GM18861 (cell line): ENCODE data around the gene CD81.

Experiments used
- ATAC-seq: cut with Tn5 transposase; IDR thresholded peaks from one replicate; pipeline ENCODE4 v1.9.1; 2021; ENCODE audit not compliant: unreplicated experiment

The CD81 gene

GRCh38 chr11:2434506-2435255 lies 57.6 kb downstream of the CD81 start:
- ATAC-seq = no peak

GRCh38 chr11:2435288-2436012 lies 58.3 kb downstream of the CD81 start:
- no peak for ATAC-seq

DNA sequence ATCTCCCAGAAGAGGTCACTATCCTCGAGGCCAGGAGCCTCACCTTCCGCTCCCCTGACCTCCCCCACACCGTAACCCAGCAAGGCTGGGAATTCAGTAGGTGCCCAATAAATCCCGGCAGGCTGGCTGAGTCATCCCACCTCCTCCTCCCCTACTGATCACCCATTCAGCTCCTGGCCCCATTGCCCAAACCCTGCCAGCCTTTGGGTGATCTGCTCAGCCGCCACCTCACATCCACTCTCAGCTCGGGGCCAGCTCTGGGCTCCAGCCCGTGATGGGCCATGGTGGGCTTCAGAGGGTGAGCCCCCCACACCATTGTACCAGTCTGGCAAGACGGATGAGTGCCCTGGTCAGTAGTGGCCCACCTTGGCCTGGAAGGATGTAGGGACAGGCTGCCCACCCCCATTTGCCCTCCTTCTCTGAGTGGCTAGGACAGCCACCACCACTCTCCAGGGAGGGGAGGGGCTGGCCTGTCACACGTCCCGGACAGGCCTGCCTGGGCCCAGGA lies 59.0 kb downstream of the CD81 start:
- ATAC-seq = no peak

DNA sequence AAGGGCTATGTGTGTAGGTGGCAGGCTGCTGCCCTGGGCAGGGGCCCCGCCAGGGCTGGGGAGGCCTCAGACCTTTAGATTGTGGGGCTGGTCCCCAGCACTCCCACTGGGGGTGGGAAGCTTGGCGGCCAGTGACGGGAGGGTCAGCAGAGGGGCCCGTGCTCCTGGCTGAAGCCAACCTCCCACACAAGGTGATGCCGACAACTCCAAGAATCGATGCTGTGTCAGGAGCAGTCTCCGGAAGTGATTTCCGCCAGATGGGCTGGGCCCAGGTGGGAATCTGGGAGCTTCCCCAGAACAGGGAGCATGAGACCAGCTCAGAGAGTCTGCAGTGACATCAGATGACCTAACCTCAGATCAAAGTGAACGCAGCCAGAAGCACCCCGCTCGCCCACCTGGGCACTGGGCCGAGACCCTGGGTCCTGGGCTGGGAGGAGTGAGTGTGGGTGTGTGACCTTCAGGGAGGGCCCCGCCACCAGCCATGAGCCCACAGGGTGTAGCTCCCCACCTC lies 59.5 kb downstream of the CD81 start:
- no peak for ATAC-seq

DNA sequence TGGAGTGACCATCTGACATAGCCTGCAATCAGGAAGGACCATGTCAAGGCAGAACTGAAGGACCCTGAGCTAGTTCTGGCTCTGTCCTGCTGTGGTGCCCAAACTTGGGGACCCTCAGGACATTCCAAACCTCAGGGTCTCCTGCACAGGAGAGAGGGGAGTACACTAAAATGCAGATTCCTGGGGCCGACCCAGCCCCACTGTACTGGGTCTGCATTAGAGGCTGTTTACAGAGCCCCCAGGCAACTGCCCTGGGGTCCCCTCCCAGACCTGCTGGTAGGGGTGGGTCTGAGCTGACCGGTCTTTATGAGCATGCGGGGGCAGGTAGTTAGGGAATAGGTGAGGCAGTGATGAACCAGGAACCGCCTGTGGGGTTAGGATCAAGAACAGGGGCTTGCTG lies 60.4 kb downstream of the CD81 start:
- no peak for ATAC-seq

DNA sequence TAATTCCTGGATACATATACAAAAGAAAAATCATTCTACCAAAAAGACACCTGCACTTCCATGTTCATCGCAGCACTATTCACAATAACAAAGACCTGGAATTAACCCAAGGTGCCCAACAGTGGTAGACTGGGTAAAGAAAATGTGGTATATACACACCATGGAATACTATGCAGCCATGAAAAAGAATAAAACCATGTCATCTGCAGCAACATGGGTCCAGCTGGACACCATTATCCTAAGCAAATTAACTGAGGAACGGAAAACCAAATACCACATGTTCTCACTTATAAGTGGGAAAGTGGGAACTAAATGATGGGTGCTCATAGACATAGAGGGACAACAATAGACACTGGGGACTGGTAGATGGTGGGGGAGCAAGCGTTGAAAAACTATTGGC lies 62.7 kb downstream of the CD81 start:
- no peak for ATAC-seq

- no peak for ATAC-seq
Observed at GRCh38 chr11:2440646-2441045, 63.5 kb downstream of the CD81 start.

DNA sequence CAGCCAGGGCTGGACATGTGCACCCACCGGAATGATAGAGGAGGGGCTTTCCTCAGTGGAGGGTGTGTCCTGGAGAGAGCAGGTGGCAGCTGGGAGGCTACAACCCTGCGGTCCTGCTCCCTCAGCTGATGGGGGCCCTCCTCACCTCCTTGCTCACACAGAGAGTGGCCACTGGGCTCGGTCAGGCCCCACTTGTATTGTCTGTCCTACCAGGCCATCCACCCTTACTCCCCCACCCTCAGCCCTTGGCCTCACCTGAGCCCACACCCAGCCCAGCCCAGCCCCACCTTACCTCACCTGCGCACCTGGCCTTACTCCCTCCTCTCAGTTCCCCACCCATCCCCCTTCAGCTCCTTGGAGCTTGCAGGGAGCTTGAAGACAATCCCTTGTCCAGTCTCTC lies 64.1 kb downstream of the CD81 start:
- ATAC-seq = no peak

GRCh38 chr11:2442589-2442988 lies 65.5 kb downstream of the CD81 start:
- no peak for ATAC-seq

DNA sequence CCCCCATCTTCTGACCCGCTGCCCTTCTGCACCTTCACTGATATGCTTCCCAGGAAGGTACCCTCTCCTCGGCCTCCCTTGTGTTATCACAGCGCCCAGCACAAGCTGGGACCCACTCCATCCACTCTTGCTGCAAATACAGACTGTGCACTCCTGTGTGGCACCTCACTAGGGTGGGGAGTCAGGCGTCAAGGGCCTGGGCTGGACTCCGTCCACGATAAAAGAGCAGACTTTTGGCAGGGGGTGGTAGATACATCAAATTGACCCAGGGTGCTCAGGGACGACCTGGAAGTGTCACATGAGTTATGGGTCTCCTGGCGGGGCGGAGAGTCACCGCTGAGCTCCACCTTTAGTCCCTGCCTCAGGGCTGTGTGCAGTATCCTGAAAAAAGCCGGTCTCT lies 66.3 kb downstream of the CD81 start:
- no peak for ATAC-seq

DNA sequence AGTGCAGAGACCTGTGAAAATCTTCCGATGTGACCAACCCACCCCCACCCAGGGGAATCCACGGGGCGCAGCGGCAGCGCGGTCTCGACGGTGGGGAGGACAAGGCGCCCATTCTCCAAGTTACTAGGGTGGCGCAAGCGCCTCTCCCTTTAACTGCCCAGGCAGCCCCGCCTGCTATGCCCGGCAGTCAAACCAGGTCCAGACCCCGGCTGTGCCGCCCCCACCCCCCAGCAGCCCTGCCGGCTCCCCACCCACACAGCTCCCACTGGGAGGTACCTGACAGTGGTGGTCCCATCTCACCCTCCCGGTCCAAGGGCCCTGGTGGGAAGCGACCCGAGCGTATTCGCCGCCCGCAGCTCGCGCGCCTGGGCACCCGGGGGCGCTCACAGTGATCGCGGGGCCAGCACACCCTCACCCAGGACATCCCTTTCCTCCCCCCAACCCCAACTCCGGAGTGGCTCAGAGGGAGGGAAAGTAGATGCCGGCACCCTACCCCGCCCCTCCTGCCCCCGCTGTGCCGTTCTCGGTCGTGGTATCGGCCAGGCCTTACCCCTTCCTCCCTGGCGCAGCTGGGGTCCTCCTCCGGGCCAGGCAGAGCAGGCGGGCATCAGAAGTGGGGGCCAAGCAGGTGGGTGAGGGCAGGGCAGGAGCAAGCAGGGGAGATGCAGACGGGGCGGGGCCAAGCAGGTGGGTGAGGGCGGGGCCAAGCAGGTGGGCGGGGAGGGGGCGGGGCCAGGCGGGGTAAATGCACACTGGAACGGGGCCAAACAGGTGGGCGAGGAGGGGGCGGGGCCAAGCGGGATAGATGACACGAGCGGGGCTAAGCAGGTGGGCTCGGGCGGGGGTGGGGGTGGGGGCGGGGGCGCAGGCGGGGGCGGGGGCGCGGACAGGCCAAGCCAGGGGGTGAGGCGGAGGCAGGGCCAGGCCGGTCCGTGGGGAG lies 67.0 kb downstream of the CD81 start, which contains the start of gene TRPM5:
Gene TRPM5 (minus strand): TSS at position 634 of the 940 bp plus-strand sequence. CDS start 21,478 bp downstream, outside the sequence.
- no peak for ATAC-seq

DNA sequence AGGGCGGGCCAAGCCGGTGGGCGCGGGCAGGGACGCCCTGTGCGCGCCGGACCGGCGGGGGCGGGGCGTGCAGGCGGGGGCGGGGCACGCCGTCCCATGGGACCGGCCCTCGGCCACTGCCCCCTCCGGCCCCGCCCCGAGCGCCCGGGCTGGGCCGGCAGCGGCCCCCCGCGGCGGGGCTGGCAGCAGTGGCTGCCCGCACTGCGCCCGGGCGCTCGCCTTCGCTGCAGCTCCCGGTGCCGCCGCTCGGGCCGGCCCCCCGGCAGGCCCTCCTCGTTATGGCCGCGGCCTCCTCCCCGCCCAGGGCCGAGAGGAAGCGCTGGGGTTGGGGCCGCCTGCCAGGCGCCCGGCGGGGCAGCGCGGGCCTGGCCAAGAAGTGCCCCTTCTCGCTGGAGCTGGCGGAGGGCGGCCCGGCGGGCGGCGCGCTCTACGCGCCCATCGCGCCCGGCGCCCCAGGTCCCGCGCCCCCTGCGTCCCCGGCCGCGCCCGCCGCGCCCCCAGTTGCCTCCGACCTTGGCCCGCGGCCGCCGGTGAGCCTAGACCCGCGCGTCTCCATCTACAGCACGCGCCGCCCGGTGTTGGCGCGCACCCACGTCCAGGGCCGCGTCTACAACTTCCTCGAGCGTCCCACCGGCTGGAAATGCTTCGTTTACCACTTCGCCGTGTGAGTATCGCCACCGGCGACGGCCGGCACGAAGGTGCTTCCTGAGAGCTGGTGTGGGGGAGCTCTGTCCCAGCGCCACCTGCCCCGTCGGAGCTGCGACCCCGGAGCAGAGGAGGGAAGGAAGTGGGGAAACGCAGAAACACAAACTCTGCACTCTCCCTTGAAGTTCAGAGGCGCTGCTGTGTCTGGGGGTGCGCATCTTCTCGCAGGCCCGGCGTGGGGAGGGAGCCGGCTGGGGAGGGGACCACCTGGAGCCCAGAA lies 68.0 kb downstream of the CD81 start, which contains the start of gene KCNQ1:
Gene KCNQ1 (plus strand): TSS at position 188 of the 925 bp plus-strand sequence. CDS start 91 bp downstream, at position 279.
- ATAC-seq = no peak

DNA sequence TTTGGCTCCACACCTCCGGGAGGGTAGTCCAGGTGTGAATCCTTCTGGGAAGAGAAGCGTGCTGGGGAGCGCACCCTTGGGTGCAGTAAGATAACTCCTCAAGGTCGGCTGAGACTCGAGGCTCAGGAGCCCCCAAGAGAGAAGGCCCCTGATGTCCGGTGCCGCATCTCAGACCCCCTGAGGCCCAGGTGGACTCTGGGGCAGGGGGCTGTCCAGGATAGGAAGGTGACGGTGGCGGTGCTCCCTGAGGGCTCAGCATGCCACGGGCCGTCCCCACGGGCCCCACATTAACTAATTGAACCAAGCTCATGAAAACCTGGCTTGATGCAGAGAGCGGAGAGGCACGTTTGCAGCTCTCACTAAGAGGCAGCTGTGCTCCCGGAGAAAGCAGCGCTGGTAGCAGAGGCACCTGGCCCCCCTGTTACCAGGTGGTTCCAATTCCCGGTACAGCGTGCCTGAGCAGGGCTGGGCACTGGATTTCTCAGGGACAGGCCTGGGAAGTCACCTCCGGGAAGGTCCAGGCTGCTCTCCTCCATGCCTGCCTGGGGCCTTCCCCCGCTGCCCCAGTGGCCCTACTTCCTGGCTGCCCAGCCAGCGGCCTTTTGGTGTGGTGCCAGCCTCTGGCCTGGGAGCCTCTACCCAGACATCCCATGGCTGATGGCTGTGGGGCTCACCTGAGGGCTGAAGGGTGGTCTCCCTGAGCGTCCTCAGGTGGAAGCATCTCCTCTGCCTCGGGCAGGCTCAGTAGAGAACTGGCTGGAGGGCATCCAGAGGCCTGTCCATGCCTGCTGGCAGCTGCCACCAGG lies 68.8 kb downstream of the CD81 start:
- no peak for ATAC-seq

GRCh38 chr11:2446590-2447252 lies 69.6 kb downstream of the CD81 start:
- ATAC-seq = no peak
